ENCODE results near the gene SESN1. TPM values are rescaled to one million over a fixed set of nuclear protein-coding genes. Genes with fewer than 3 reads are reported as not detected.
"Not testable (repeated sequence)": the region's sequence is repeated elsewhere in the genome, so short reads cannot be mapped to it uniquely, and the experiment has no call there.

The SESN1 gene
- total RNA-seq, 1 donor from 2014 or later = 13.2 TPM

- H3K4me1 Mint-ChIP-seq (ENCODE audit: unreplicated experiment) = peaks cover 23% of the 10 kb centered on the region
- no peaks in the 10 kb centered on the region for H3K27me3 Mint-ChIP-seq (ENCODE audit: unreplicated experiment)
- H3K4me3 Mint-ChIP-seq (ENCODE audit: unreplicated experiment) = no peak overlapping the region
- DNase-seq (ENCODE audit: extremely low spot score, unreplicated experiment) = no peak
- no peak overlapping the region for H3K27ac Mint-ChIP-seq (ENCODE audit: unreplicated experiment)
- no peak for TF ChIP-seq CTCF (IDR thresholded peaks at IDR 0.05)
- no peaks in the 10 kb centered on the region for H3K9me3 Mint-ChIP-seq (ENCODE audit: unreplicated experiment)
- H3K36me3 Mint-ChIP-seq (ENCODE audit: unreplicated experiment) = peaks cover 11% of the 10 kb centered on the region
These were observed 5.7 kb downstream of the SESN1 start for GRCh38 chr6:109088995-109089394.

GRCh38 chr6:109087661-109088264 lies 6.9 kb downstream of the SESN1 start:
- Mint-ChIP-seq H3K4me1 (ENCODE audit: unreplicated experiment) (peaks cover 18% of the 10 kb centered on the region), H3K9me3 (ENCODE audit: unreplicated experiment) (no peaks in the 10 kb centered on the region), H3K4me3 (ENCODE audit: unreplicated experiment) (no peak overlapping the region), H3K27ac (ENCODE audit: unreplicated experiment) (no peak overlapping the region), H3K36me3 (ENCODE audit: unreplicated experiment) (peaks cover 11% of the 10 kb centered on the region), H3K27me3 (ENCODE audit: unreplicated experiment) (no peaks in the 10 kb centered on the region)
- DNase-seq (ENCODE audit: extremely low spot score, unreplicated experiment) = no peak
- TF ChIP-seq CTCF (IDR thresholded peaks at IDR 0.05) = no peak

- H3K4me1 Mint-ChIP-seq (ENCODE audit: unreplicated experiment) = peaks cover 13% of the 10 kb centered on the region
- H3K27ac Mint-ChIP-seq (ENCODE audit: unreplicated experiment); H3K9me3 Mint-ChIP-seq (ENCODE audit: unreplicated experiment); DNase-seq (ENCODE audit: extremely low spot score, unreplicated experiment); H3K27me3 Mint-ChIP-seq (ENCODE audit: unreplicated experiment); H3K36me3 Mint-ChIP-seq (ENCODE audit: unreplicated experiment); H3K4me3 Mint-ChIP-seq (ENCODE audit: unreplicated experiment): not testable (repeated sequence)
These were observed 10.5 kb downstream of the SESN1 start for GRCh38 chr6:109084146-109084545.

GRCh38 chr6:109083657-109084056 lies 11.0 kb downstream of the SESN1 start:
- H3K27ac Mint-ChIP-seq (ENCODE audit: unreplicated experiment) = no peak overlapping the region
- no peaks in the 10 kb centered on the region for H3K9me3 Mint-ChIP-seq (ENCODE audit: unreplicated experiment)

GRCh38 chr6:109082188-109082577 lies 12.5 kb downstream of the SESN1 start:
- peaks cover 13% of the 10 kb centered on the region for H3K4me1 Mint-ChIP-seq (ENCODE audit: unreplicated experiment)
- H3K27me3 Mint-ChIP-seq (ENCODE audit: unreplicated experiment) = no peaks in the 10 kb centered on the region
- no peak for DNase-seq (ENCODE audit: extremely low spot score, unreplicated experiment)
- H3K36me3 Mint-ChIP-seq (ENCODE audit: unreplicated experiment) = peaks cover 6% of the 10 kb centered on the region
- H3K9me3 Mint-ChIP-seq (ENCODE audit: unreplicated experiment) = no peaks in the 10 kb centered on the region
- no peak overlapping the region for H3K27ac Mint-ChIP-seq (ENCODE audit: unreplicated experiment)
- no peak overlapping the region for H3K4me3 Mint-ChIP-seq (ENCODE audit: unreplicated experiment)
- peak; percentile 6 for TF ChIP-seq CTCF (IDR thresholded peaks at IDR 0.05)

More at GRCh38 chr6:109083657-109084056, 11.0 kb downstream of the SESN1 start:
- H3K4me1 Mint-ChIP-seq (ENCODE audit: unreplicated experiment) = peaks cover 13% of the 10 kb centered on the region
- no peak for DNase-seq (ENCODE audit: extremely low spot score, unreplicated experiment)
- H3K4me3 Mint-ChIP-seq (ENCODE audit: unreplicated experiment) = no peak overlapping the region
- H3K36me3 Mint-ChIP-seq (ENCODE audit: unreplicated experiment) = peaks cover 8% of the 10 kb centered on the region
- H3K27me3 Mint-ChIP-seq (ENCODE audit: unreplicated experiment) = no peaks in the 10 kb centered on the region
- TF ChIP-seq CTCF (IDR thresholded peaks at IDR 0.05) = no peak

All from osteocyte (in vitro differentiated cells).